Stromal cell of bone marrow (primary cell): ENCODE data around the gene VPS41.
"Not testable (repeated sequence)": the region's sequence is repeated elsewhere in the genome, so short reads cannot be mapped to it uniquely, and the experiment has no call there.

Source experiments
- DNase-seq: peaks from one replicate; pipeline ENCODE4 v3.0.0-alpha.2; 2012; ENCODE audit warnings: low read depth

The VPS41 gene

GRCh38 chr7:38854947-38855346 lies 54.0 kb downstream of the VPS41 start:
- not testable (repeated sequence) for DNase-seq

DNA sequence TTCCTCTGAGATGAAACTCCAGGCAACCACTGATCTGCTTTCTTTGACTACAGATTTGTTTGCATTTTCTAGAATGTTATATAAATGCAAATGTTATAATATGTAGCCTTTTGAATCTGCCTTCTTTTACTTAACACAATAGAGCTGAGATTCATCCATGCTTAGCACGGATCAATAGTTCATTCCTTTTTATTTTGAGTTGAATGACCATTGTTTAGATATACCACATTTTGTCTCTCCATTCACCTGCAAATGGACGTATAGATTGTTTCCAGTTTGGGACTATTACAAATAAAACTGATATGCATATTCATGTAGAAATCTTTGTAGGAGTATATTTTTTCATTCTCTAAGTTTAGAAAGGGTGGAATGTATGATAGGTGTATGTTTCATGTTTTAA lies 57.7 kb downstream of the VPS41 start:
- DNase-seq: no peak

GRCh38 chr7:38846280-38846679 lies 62.7 kb downstream of the VPS41 start:
- no peak for DNase-seq

DNA sequence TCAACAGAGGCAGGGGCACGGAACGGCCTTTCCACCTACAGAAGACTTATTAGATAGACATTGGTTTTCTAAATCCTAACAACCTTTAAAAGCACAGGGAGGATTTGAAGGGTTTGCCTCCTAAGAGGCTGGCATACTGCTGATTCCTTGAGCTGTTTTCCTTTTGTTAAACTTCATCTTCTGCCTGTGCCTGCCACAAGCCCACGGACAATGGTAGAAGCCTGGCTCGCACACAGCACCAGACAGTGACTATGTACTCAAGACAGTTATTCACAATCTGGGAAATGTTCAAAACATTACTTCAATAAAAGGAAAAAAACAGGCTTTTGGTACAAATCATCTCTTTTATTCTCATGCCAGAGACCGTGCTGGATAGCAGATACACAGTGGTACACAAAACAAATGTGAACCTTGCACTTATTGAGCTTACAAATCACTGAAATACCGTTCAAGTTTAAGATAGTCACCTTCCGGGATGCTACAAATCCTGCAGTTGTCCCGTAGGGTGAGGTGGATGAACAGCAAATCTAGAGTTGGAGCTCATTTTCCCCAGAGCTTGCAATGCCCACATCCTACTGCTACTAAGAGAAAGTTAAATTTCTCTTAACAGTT lies 63.9 kb downstream of the VPS41 start:
- no peak for DNase-seq

GRCh38 chr7:38842746-38843145 lies 66.2 kb downstream of the VPS41 start:
- no peak for DNase-seq

DNA sequence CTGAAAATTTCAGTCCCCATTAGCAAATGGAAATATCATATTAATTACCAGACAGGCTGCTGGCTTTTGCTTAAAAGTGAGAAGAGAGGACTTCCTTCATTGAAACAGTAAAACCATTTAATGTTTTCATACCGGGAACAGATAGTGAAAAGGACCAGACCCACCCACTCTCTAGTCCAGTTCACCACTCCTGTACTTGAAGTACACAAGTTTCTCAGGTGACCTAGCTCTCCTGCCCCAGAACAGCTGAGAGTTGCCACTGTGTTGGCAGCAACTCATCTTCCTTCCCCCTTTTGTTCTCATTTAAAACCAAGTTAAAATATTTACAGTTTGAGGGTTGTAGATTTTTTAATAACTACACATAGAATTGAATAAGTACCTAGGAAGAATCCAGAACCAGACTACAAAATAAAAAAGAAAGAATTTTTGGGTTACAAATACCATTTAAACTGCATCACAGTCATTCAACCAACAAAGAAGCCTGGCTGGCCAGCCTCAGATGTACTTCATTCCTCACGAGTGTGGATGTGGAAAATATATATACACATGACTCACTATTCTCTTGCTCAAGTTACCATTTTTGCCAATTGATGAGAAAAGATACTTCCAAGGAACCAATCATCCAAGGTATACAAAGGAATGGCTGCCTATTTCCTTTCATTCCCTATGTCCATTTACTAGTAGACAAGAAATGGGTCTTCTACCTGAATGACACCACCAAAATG lies 68.1 kb downstream of the VPS41 start:
- peak; percentile 74 for DNase-seq

DNA sequence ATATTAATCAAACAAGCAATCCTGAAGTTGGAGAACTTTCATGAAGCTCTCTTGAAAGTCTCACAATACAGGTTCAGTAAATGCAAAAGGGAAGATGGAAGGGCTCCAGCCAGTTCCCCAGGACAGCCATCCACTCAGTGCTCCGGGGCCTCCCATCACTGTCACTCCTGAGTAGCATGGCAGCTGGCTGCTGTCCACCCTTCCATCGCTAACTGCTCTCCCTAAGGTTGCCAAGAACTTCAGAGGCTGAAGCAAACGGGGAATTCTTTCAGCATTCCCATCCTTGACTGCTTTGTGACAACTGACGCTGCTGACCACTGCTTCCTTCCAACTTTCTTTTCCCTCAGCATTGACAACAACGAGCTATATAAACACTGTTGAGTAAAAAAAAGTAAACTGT lies 69.1 kb downstream of the VPS41 start:
- no peak for DNase-seq

DNA sequence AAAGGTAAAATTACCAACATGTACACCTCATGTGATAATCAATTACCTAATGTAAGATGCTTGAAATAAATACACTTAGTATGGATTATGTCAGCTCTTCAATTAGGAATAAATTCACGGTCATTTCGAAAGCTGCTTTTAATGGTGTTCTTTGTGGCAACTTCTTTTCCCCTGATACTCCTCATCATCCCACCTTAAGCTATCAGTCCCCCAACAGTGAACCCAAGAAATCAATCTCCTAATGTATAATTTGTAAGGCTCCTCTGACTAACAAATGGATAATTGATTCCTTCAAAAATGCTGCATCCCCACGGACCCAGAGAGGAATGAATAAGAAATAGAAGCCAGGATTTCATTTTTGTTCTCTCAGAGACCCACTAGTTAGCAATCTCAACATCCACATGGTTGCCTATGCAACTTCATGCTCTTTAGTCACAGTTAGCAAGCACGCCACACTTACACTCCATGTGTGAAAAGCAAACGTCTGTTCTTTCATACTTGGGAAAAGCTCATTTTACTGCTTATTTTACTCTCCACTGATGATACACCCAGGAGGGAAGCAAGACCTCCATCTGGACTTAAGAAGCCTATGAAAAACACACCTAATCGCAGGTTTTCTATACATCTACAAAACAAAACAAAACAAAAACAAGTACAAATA lies 70.1 kb downstream of the VPS41 start:
- no peak for DNase-seq

- DNase-seq: no peak
Measured at GRCh38 chr7:38834357-38834756, 74.6 kb downstream of the VPS41 start.

- DNase-seq: no peak
Measured at GRCh38 chr7:38833329-38833728, 75.7 kb downstream of the VPS41 start.

DNA sequence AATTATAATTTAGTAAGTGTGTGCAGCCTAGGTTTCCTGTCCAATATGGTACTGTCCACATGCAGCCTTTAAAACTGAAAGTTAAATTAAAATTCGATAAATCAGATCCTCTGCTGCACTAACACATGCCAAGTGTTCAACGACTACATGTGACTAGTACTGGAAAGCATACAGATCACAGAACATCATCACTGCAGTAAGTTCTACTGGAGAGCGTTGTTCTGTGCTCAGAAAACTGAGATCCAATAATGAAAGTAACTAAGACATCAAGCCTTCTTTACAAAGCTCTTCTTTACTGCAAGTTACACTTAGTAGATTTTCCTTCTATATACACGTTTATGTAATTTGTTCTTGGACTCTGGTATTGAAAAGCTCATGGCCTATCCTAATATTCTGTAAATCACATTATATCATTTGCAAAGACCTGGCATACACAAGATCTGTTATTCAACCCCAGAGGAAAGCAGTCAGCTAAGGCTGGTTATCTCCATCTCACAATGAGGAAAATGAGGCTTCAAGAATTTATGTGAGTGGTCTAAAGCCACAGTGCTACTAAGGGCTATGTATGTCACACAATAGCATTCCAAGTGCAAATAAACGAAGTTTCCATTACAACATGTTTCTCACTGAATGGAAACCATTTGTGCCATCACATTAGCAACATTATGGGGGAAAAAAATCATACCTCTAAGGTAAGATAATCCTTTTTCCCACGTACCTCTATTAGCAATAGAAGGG lies 77.6 kb downstream of the VPS41 start:
- peak; percentile 30 for DNase-seq

DNA sequence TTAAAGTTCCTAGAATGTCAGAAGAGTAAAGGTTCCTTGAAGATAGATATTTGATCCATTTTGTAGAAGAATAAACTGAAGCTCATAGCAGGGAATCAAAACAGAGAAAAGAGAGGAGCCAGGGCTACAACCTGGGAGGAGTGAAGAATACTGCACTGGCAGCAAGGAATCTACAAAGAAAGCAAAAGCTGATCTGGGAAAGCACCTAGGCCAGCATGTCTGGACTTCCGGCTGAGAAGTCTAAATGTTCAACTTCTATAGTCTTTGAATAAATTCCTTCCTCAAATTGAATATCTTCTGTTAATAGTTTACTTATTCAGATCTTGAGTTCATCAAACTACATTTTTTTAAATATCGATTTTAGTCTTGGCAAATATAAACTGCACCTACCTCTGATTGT lies 78.2 kb downstream of the VPS41 start:
- no peak for DNase-seq

DNA sequence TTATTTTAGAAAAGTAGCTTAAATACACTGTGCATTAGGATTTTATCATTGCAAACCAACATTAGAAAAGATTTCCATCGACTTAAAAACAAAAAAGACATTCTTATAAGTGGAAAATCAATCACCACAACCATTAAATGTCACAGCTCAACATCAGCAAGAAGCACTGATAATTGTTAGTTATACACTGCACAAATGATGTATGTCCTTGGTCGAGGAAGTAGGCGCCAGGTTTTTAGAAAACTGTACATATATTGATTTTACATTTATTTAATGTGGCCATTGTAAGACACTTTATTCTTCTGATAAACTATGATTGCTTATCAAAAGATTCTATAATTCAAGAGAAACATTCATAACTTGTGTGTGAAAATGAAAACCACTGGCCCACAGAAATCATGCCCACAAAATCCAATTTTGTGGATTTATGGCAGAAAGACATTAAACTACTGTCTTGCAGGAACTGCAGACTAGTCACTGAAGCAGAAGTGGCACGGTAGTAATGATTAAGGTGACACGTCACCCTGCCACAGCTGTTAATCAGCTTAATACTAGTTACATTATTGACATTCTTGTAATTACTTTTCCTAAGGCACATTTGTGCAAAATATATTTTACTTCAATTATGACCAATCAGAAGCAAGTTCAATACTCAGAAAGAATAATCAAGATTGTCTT lies 79.4 kb downstream of the VPS41 start:
- DNase-seq: no peak

DNA sequence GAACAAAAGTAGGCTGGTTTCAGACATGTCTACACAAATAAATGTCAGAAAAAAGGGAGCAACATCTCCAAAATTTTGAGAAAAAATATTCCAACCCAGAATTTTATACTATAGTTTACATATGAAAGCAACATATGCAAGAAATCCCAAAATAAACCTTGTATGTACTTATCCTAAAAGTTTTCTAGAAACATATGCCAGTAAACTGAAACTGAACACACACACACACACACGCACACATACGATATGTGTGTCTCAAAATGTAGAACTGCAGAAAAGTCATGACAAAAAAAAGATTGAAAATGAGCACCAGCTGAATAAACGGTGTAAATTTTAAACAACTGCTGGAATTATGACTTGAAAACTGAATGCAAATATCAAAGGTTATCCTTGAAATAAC lies 81.0 kb downstream of the VPS41 start:
- DNase-seq: no peak

DNA sequence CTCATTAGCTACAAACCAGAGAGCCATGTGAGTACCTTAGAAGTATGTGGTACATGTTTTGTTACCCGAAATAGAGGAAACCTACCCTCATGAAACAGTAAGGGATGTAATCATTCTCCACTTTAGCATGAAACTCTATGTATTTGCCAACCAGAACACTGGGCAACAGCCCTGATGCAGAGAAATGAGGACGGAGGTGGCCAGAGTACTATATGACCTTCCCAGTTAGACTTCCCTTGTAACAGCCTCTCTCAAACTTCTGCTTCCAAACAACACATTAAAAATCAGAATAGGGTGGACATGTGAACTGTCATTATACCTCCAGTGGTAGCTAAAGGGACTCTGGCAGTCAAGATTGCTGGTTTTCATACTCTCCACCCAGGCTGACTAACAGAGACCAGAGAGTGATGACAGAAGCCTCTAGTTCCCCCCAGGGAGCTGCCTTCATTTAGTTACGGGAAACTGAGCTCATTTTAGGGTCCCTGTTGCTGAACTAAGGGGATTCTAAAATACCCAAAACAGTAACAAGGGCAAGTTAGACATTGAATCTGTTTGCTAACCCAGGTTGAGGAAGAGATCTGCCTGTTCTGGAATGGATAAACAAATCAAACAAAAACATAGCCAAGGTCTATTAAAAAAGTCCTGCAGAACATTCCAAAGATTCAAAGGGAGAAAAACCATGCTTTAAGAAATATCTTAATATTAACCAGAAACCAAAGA lies 83.1 kb downstream of the VPS41 start:
- peak; percentile 15 for DNase-seq

DNA sequence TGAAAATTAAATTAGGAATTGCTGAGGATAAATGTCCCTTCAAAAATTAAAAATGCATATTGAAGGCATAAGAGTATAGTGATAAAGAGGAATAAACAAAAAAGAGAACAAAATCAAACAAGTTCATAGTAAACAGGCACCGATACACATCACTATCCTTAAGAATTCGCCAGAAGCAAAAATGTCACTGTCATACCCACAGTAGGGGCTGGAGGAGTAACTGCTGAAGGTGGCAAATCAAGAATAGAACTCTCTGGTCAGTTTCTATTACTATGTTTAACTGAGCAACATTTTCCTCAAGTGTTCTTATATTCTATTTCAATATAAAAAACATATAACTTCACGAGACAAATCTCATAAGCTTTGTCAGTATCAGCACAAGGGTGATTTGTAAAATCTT lies 84.0 kb downstream of the VPS41 start:
- DNase-seq: no peak

DNA sequence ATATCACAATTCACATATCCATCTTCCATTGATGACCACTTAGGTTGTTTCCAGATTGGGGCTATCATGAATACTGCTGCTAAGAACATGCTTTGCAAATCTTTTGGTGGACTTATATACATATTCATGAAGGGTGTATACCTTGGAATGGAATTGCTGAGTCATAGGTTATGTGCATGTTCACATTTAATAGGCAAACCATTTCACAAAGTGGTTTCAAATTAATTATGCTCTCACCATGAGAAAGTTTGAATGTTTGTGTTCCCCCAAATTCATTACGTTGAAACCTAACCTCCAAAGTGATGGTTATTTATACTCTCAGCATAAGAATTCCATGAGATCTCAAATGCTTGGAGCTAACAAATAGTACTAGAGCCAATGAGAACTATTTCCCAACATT lies 86.4 kb downstream of the VPS41 start:
- no peak for DNase-seq

GRCh38 chr7:38820571-38820970 lies 88.4 kb downstream of the VPS41 start:
- no peak for DNase-seq

DNA sequence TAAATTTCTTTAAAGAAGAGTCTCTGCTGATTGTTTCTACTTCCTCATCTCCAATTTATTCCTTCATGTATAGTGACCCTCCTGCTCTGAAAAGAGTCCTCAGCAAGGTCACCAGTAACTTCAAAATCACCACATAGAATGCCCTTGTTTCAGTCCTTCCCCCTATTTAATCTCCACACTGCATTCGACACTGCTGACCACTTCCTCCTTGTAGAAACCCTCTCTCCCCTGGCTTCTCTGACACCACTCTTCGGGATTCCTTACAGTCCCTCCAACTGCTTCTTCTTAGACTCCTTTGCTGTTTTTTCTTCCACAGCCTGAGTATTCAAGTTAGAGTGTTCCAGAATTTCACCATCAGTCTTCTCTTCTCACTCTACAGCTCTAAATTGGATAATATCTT lies 89.5 kb downstream of the VPS41 start:
- DNase-seq: no peak

- DNase-seq: no peak
Measured at GRCh38 chr7:38817526-38817925, 91.5 kb downstream of the VPS41 start.

GRCh38 chr7:38813768-38814167 lies 95.2 kb downstream of the VPS41 start:
- no peak for DNase-seq

GRCh38 chr7:38806912-38807311 lies 102.1 kb downstream of the VPS41 start:
- no peak for DNase-seq
